ENCODE results near the gene ATP8B4.
"Not testable (repeated sequence)": the region's sequence is repeated elsewhere in the genome, so short reads cannot be mapped to it uniquely, and the experiment has no call there.

Gene ATP8B4

DNA sequence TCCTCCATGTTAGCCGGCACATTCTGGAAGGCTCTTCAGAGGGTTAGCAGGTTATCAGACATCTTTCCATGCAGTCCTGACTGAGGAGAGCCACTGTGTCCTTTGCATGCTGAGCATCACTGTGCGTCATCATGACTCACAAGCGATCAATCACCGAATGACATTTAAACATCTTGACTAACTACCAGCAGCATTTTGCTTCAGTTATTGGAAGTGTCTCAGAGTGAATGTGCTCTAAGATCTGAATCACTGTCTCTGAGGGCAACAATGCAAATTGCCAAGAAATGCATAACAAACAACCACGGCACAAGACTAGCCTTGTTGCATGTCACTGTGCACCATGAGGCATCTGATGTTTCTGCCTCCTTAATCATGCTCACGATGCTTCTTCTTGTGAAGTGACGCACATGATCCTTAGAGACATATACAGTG is 18.3 kb upstream of the ATP8B4 start:
- no peak for DNase-seq

GRCh38 chr15:50135031-50135551 is 16.1 kb upstream of the ATP8B4 start:
- no peak for DNase-seq

GRCh38 chr15:50134524-50135024 is 15.5 kb upstream of the ATP8B4 start:
- DNase-seq = no peak

GRCh38 chr15:50132251-50132984 is 13.4 kb upstream of the ATP8B4 start:
- not testable (repeated sequence) for DNase-seq

GRCh38 chr15:50131617-50132016 is 12.6 kb upstream of the ATP8B4 start:
- no peak for DNase-seq

DNA sequence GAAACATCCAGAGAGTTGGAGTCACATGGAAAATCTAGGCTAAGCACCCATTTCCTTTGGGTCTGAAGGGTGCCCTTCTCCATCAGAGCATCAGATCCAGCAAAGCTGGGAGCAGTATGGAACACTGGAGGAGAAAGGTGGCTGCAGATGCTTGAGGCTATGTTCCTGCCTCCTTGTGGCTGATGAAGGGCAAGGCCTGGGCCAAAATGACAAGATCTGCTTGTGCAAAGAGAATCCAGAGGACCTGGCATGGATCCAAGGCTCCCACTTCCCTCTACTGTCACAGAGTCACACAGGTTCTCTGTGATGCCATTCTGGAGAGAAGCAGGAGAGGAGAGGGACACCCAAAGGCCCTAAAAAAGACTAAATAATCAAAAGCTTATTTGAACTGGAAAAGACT is 9.2 kb upstream of the ATP8B4 start:
- DNase-seq = no peak

GRCh38 chr15:50127255-50127777 is 8.3 kb upstream of the ATP8B4 start:
- no peak for DNase-seq

GRCh38 chr15:50126072-50126471 is 7.0 kb upstream of the ATP8B4 start:
- no peak for DNase-seq

DNA sequence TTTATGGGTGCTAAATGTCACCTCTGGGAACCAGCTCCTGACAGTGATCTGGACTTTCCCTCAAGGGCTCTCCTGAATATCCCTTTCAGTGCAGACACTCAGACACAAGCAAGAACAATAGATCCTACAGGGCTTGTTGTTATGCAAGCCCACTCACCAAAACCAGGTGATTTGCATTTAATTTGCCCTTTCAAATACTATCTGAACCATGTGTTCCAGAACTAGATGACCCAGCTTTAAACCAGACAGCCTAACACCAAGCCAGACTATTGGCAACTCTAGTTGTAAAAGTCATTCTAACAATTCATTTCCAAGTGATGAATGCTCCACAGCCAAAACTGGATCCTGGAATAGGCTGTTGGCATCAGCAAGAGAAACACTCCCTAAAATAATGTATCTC is 5.6 kb upstream of the ATP8B4 start:
- no peak for DNase-seq

- no peak for DNase-seq
These were observed 5.0 kb upstream of the ATP8B4 start for GRCh38 chr15:50123861-50124557.

DNA sequence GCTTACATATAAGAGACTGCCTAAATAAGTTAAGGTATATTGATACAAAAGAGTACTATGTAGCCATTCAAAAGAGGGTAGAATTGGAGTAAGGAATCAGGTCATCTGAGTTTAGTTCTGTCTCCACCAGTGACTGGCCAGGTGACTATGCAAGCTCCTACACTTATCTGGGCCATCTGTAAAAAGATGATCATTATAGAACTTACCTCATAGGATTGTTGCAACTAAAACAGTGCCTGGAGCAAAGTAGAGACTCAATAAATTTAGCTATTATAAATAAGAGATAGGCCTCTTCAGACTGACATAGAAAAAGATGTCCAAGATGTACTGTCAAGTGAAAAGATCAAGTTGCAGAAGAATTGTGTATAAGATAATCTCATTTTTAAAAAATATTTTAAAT is 1.7 kb upstream of the ATP8B4 start:
- DNase-seq = no peak

- DNase-seq = no peak
These were observed 1.5 kb downstream of the ATP8B4 start for GRCh38 chr15:50117431-50118027.

DNA sequence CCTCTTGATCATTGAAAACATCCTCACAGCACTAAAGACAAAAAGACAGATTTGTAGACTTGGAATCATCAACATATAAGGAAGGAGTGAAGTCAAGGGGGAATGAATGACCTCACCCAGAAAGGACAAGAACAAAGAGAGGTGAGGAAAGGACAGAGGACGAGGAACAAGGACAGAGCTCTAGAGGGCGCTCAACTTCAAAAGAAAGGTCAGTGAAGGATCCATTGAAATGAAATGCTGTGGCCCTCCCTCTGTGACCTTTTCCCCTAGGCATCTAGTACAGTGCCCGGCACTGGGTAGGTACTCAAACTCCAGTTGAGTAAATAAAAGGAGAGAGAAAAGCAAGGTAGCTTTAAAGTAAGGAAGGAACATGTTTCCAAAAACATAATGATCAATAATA is 2.6 kb downstream of the ATP8B4 start:
- peak; percentile 51 for DNase-seq

DNA sequence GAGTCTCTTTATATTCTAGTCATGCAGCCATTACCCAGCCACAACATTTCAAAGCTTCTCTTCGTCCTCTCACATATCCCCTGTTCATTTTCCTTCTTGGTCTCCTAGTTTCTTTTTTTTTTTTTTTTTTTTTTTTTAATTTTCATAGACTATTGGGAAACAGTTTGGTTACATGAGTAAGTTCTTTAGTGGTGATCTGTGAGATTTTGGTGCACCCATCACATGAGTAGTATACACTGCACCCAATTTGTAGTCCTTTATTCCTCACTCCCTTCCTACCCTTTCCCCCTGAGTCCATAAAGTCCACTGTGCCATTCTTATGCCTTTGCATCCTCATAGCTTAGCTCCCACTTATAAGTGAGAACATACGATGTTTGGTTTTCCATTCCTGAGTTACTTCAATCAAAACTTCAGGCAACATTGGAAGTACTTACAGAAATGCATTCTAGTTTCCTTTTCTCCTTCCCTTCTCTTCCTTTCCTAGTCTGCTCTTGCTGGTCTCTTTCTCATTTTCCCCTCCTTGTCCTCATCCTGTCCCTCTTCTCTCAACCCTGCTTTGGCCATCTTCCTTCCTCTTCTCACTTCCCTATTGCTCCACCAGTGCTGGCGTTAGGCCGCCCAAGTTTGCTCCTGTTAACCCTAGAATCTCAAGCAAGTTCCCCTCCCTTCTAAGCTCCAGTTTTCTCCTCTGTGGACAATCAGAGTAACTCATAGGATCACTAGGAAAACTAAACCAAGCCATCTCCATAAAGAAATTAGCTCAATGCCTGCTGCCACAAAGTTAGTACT is 4.8 kb downstream of the ATP8B4 start:
- no peak for DNase-seq

- DNase-seq = no peak
These were observed 5.9 kb downstream of the ATP8B4 start for GRCh38 chr15:50113187-50113505.

DNA sequence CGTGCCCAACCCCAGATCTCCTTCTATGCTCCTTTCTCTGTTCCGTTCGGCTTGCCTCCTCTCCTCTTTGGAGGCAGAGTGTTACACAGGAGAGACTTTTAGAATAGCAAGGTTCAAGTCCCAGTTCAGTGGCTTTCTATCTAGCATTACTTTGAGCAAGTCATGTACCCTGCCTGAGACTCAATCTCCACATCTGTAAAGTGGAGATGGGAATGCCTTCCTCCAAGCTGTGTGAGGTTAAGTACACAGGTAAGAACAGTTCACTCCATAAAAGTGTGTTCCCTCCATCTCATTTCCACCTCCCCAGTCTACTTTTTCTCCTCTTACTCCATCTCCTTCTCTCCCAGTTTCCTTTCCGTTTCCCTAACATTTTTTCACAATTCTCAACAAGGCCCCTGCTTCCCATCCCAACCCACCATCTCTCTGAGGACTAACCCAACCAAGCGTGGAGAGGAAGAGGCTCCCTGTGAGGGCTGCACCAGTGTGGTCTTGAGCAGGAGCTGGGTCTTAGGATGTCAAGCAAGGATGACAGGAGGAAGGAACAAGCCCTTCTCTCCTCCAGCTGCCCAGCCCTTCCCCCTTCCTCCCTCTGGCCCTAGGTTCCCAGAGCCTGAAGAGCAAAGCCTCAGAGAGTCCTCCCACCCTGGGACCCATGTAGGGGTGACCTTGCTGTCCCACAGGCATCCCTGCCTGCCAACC is 6.4 kb downstream of the ATP8B4 start:
- no peak for DNase-seq

DNA sequence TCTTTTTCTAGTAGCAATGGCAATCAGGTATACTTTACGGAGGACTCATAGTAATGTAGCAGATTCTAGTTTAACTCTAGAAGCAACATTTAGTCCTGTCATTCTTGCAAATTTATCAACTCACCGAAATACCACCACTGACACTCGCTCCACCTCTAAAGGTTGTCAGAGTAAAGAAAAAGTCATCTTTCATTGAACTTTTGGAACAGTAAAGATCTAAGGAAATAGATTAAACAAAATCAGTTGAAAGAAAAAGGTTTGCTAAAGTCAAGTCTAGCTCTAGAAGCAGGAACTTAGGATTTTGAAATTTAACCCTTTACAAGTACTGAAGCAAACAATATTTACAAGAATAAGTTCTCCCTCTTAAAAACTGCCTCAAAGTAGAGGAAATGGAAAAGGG is 8.7 kb downstream of the ATP8B4 start:
- DNase-seq = no peak

- no peak for DNase-seq
These were observed 9.7 kb downstream of the ATP8B4 start for GRCh38 chr15:50109076-50109987.

DNA sequence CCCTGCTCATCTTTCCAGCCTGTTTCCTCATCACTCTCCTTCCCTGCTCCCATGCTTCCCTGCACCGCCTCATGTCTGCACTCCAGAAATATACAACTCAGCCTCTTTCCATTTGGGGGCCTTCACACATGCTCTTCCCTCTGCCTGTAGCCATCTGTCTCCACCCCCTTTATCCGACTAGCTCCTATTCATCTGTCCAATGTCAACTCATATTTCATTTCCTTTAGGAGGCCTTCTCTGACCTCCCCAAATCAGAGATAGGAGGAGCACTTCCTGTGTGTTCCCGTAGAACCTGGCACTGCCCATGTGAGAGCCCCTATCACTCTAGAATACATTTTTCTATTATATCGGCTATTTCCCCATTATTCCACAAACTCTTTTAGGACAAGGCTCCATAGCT is 10.6 kb downstream of the ATP8B4 start:
- no peak for DNase-seq

- DNase-seq = peak; percentile 45
These were observed 11.2 kb downstream of the ATP8B4 start for GRCh38 chr15:50107591-50108408.
